ENCODE data around the gene PGAP3. TPM values are rescaled to one million over a fixed set of nuclear protein-coding genes. Genes with fewer than 3 reads are reported as not detected.

PGAP3 gene
- total RNA-seq, 4 donors from 2014 or later = 4.6 to 24.8 (median 19.5) TPM

- no peak for TF ChIP-seq CTCF (IDR thresholded peaks at IDR 0.05)
- TF ChIP-seq POLR2A (IDR thresholded peaks at IDR 0.05) = no peak
- Histone ChIP-seq H3K27ac (peak overlapping the region in 1 of 2 donors; percentile 77), H3K4me3 (no peak overlapping the region), H3K36me3 (no peaks in the 10 kb centered on the region), H3K9me3 (no peaks in the 10 kb centered on the region), H3K27me3 (peaks cover 9 to 14% of the 10 kb centered on the region in 2 donors), H3K4me1 (peaks cover 0 to 9% of the 10 kb centered on the region in 2 donors)
- DNase-seq = no peak
- intact Hi-C loops (cut with DNase I; ENCODE audit: low total_unique reads) = no loop called here
These were observed 25.1 kb downstream of the PGAP3 start for GRCh38 chr17:39662551-39663339.

- peaks cover 0 to under 1% of the 10 kb centered on the region in 2 donors for H3K4me1 ChIP-seq
- no peaks in the 10 kb centered on the region for H3K9me3 ChIP-seq
- DNase-seq = no peak
- H3K4me3 ChIP-seq = no peak overlapping the region
- no peaks in the 10 kb centered on the region for H3K36me3 ChIP-seq
- intact Hi-C loops (cut with DNase I; ENCODE audit: low total_unique reads) = no loop called here
- H3K27me3 ChIP-seq = peaks cover 1 to 6% of the 10 kb centered on the region in 2 donors
- peak overlapping the region in 1 of 2 donors; percentile 77 for H3K27ac ChIP-seq
- TF ChIP-seq POLR2A (IDR thresholded peaks at IDR 0.05) (no peak), CTCF (IDR thresholded peaks at IDR 0.05) (no peak)
These were observed 25.9 kb downstream of the PGAP3 start for GRCh38 chr17:39661744-39662541.

GRCh38 chr17:39660397-39661385, 27.2 kb downstream of the PGAP3 start:
- TF ChIP-seq POLR2A (IDR thresholded peaks at IDR 0.05) (no peak), CTCF (IDR thresholded peaks at IDR 0.05) (no peak)
- H3K27ac ChIP-seq = peak overlapping the region; percentile 15 to 77
- no peaks in the 10 kb centered on the region for H3K27me3 ChIP-seq
- no peaks in the 10 kb centered on the region for H3K4me1 ChIP-seq
- no peak overlapping the region for H3K4me3 ChIP-seq
- no peak for DNase-seq
- no peaks in the 10 kb centered on the region for H3K36me3 ChIP-seq
- intact Hi-C loops (cut with DNase I; ENCODE audit: low total_unique reads) = no loop called here
- no peaks in the 10 kb centered on the region for H3K9me3 ChIP-seq

DNA sequence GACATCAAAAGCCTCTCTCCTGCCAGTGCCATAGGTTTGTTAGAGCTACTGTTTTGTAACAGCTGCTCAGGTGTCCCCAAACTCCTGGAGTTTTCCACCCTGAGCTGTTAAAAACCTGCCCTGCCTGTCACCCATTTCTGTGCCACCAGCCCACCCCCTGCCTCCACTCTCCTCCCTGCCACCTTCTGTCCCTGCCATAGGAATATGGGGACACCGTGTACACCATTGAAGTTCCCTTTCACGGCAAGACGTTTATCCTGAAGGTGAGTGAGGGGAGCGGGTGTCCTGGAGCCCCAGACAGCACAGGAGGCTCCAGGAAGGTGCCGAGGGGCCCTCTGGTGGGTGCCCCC, 27.9 kb downstream of the PGAP3 start:
- Histone ChIP-seq H3K27me3 (no peaks in the 10 kb centered on the region), H3K36me3 (no peaks in the 10 kb centered on the region), H3K9me3 (no peaks in the 10 kb centered on the region), H3K4me3 (no peak overlapping the region), H3K27ac (peak overlapping the region; percentile 15 to 77), H3K4me1 (no peaks in the 10 kb centered on the region)
- intact Hi-C loops (cut with DNase I; ENCODE audit: low total_unique reads) = no loop called here
- no peak for DNase-seq
- no peak for TF ChIP-seq POLR2A (IDR thresholded peaks at IDR 0.05)
- TF ChIP-seq CTCF (IDR thresholded peaks at IDR 0.05) = no peak

Data from uterus (tissue), 4 donors.